Embryonic facial prominence (tissue), 1 donor: ENCODE measurements around the gene AADAT.

Source experiments
- DNase-seq: peaks from one replicate; pipeline ENCODE4 v3.0.0-alpha.2; 2016; ENCODE audit errors: extremely low spot score

AADAT gene

DNA sequence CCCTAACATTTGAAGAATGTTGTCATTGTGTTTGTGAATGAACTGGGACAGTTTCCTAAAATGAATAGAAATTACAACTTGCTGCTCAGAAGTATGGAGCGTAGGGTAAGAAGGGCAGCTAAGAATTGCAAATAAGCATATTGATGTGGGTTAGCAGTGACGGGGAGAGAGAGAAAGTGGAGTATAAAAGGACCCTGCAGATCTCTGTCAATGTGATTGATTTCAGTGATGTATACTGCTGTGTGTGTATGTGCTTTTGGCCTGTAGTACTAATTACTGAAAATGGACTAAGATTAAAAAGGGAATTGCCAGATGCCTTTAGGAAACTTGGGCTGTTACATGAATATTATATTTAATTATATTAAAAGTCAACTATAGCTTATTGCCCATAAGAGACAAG, 55.8 kb downstream of the AADAT start:
- no peak for DNase-seq

DNA sequence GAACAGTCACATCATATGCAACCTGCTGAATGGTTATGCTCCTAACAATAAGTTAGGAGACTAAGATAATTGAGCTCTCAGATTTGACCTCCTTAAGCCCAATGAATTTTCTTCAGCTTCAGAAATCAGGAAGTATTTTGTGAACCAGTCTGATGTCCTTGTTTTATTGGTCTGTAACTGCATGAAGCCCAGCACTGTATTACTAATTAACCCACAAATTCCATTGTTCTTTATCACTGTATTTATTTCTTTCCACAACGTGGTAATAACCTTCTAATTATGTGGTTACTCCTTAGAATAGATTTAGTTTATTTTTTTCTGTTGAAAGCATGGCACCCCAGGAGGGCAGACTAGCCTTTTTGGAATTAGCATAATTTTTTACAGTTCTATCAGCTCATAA, 59.6 kb downstream of the AADAT start:
- no peak for DNase-seq

DNA sequence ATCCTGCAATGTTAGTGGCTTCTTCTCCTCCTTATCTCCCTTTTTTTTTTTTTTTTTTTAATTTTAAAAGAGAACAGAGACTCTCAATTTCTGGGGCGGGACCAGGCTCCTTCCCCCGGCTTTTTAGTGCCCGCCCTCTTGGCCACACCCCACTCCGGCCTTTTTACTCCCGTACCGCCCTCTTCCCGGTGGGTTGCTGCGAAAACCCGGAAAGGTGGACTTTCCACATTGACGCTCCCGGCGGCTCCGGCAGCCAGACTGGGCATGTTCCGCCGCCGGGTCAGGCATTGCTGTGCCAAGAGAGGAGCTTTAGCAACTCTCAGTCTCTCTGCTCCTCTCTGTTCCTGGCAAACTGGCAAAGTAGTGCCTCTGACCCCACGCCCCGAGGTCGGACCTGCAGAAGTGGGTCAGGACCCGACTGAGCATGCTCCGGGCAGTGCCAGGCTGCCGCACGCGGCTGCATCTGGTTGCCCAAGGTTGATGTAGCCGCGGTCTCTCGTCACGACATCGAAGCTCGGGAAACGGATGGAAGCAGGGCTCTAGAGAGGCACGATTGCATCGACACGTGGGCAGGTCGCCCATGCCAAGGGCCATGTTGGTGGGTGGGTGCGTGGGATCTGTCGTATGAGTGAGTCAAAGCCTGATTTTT, 62.5 kb downstream of the AADAT start:
- DNase-seq: peak; percentile 88

DNA sequence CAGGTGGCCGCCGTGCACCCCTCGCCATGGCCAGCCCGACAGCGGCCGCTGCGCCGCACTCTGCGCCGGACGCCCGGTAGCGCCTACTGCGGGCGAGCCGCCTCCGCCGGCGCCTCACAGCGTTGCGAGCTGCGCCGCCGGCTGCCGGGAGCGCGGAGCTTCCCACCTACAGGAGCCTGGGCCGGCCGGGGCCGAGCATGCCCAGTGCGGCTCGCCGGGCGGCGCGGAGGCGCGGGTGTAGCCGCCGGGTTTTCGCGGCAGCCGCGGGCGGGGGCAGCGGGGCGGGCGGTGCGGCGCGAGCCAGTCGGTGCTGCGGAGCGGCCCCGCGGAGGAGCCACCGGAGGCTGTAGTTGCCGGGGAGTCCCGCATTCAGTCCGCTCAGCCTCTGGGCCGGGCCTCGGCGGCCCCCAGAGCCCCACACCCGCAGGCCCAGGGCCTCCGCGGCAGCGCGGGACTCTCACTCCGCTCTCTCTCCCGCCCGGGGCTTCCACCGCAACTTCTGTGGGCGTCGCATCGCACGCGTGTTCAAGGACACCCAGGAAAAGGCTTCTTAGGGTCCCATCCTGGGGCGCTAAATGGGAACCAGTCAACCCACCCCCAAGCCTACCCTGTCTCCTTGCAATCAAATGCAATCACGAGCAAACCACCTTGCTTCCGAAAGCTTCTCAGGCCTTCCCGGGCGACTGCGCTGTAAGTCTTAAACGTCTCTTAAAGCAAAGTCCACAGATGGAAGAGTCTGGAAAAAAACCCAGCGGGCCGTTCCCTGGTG, 63.3 kb downstream of the AADAT start, which contains the start of gene MFAP3L:
Gene MFAP3L (minus strand): TSS at position 143 of the 769 bp plus-strand sequence. CDS start 20,518 bp downstream, outside the sequence.
- DNase-seq: peak; percentile 61

DNA sequence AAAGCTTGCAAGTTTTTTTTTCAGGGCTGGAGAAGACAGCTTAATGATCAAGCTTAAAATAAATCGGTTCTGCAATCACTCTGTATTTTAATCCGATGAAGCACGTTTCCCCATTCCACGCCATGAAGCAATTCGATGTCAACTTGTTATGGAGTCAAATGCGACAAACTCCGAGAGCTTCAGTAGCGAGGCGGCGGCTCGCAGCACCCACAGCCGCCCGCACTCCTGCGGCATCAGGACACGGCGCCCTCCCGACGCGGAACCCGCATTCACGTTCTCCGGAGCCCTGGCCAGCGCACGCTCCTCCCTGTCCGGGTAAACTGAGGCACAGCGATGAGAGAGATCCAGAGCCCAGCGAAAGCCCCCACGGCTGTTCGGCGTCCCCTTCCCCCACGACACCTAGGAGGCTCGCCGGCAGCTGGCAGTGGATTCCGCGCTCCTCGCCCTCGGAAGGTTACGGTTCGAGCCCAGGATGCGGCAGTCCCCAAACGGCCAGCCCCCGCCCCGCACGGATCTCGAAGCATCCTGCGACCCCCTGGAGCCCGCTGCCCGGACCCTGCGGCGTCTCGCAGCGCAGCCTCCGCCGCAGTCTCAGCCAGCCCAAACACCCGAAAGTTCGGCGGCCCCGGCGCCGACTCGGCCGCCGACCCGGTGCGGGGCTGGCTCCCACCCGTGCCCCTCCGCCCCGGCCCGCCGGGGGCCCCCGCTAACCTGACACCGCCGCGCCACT, 64.1 kb downstream of the AADAT start:
- DNase-seq: no peak

DNA sequence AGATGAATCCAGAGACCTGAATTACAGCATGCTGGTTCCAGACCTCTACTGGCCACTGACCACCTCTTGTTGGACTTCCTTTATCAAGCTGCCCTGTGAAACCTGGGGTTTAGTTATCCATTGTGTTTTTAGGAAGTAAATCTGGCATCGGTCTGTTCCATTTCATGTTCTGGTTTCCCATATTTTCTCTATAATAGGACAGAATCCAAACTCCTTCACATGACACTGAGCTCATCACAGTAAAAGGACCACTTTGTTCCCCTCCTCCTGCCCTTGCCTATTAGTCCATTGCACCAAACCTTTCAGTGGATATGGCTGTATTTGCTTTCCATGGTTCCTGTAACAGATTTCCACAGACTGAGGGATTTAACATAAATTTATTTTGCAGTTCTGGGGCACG, 67.5 kb downstream of the AADAT start:
- DNase-seq: no peak

DNA sequence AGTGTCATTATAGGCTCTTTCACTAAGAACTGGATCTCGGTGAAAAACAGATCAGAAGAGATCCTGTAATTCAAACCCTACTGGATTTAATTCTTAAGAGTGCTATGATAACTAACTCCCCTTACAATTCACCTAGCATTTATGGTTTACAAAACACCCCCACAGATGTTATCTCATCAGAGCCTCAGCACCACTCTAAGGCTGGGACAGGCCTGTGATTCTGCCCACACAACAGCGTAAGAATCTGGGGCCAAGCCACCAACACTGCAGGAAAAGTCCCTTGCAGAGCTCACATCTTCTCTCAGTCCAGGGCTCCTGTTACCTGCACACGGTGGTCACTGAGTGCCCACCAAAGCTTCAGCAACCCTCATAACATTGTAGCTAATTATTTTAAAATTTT, 72.5 kb downstream of the AADAT start:
- DNase-seq: no peak

DNA sequence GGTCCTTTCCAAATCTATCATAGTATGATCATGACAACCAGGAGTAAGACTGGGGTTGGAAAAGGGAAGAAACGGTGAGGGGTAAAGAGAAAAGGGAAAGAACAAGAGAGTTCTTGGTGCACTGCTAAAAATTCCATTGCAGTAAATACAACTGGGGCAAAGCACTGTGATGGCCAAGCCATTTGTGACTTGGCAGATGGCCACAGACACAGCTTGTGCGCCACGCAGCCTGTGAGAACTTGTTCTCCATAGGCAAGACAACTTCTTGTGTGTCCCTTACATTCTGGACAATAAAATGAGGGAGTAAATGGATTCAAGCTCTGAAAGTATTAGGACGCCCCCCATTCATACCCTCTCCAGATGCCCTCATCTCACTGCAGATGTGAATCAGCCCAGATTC, 74.5 kb downstream of the AADAT start:
- DNase-seq: no peak

DNA sequence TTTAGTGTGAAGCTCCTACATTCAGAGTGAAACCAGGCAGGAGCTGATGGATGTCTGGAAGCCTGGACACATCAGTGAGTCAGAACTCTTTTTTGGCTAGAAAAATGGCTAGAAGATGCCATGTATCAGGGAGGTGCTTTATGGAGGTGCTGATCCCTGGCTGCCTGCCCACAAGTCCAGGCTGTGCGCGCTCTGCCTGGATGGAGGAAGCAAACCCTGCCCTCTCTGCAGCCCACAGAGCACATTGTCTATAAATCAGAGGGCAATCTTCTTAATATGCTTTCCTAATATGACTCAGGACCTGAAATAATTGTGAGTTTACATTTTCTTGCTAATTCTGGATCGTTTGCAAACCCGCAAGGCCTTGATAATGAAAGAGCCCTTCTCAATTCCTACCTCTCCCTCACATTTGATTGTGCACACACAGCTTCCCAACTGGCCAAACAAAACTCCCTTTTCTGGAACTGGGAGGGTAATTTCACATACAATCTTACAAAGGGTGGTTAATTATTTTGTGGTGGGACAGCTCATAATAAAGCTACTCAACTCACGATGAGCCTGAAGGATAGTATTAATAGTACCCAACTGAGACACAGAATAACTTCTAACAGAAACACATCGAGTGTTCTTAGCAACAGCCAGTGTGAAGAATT, 75.3 kb downstream of the AADAT start:
- no peak for DNase-seq

DNA sequence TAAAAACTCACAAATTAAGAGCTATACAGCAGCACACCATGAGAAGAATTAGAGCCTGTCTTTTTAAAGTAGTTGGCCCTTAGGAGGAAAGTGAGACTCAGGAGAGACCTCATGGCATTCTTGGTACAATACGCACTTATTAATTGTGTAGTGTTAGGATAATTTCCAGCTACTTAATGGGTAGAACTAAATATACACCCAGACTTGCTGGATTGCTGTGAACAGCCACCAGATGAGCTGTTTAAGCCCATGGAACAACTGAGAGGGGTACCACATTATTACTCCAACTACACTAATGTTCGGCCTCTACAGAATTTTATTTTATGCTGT, 77.2 kb downstream of the AADAT start:
- DNase-seq: no peak

DNA sequence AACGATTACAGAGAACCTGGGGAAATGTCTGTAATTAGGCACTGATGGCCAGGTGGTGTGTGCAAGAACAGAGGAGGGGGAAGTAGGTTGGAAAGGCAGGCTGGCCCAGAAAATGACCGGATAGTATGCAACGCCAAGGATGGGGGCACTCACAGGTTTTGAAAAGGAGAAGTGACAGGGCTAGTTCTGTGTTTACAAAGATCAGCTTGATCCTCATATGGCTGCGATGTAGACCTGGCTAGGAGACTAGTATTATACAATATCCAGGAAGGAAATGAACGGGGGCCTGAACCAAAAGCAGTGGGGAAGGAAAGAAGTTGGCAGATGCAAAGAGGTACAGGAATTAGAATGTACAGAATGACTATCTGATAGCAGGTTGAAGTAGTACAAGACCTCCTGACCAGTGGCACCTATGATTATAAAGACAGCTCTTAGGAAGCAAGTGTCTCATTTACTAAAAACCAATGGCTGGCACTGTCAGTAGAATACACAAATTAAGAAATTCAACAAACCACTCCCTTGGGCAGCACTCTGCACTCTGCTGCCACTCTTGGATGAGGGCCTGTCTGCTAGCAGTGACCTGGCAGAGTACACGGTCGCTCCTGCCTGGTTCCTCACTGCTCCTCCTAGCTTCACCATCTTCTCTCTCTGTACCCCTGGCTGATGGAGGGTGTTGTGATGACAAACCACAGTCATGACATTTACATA, 77.7 kb downstream of the AADAT start:
- no peak for DNase-seq
